ENCODE measurements around the gene UGT1A6.
"Not testable (repeated sequence)": the region's sequence is repeated elsewhere in the genome, so short reads cannot be mapped to it uniquely, and the experiment has no call there.

UGT1A6 gene

GRCh38 chr2:233686928-233687327 is 5.8 kb upstream of the UGT1A6 start:
- DNase-seq (ENCODE audit: low read depth in 2 of 2): no peak

DNA sequence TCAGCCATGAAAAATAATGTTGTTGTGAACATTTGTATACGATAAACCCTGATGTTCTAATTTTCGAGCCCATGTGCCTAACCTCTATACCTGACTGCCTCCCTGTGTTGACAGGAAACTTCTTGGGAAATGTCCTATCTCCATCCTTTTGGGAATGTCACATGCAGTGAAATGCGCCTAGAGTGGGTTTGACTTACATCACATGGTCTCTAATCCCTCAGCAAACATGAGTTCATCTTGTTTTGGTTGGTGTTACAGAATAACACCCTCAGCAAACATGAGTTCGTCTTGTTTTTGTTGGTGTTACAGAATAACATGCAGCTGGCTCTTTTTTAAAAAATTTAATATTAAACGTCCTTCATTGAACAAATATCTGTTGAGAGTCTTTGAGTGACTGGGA is 4.3 kb upstream of the UGT1A6 start:
- no peak for DNase-seq (ENCODE audit: low read depth in 2 of 2)

DNA sequence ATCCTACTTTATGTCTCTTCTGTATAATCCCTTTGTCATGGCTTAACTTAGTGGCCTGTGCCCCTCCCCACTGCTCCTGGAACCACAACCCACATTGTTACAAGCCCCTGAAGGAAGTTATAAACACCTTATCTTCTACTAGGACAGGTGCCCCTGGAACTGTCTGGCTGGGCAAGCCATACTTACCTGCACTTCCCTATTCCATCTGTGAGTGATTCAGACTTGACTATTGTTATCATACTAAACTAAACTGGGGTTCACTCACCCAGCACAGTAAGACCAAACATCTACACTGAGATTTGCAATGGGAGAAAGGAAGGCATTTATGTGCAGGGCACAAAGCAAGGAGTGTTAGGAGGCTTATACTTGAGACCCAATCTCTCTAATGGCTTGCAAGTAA is 3.7 kb upstream of the UGT1A6 start:
- no peak for DNase-seq (ENCODE audit: low read depth in 2 of 2)

GRCh38 chr2:233689501-233689900 is 3.2 kb upstream of the UGT1A6 start:
- no peak for DNase-seq (ENCODE audit: low read depth in 2 of 2)

DNA sequence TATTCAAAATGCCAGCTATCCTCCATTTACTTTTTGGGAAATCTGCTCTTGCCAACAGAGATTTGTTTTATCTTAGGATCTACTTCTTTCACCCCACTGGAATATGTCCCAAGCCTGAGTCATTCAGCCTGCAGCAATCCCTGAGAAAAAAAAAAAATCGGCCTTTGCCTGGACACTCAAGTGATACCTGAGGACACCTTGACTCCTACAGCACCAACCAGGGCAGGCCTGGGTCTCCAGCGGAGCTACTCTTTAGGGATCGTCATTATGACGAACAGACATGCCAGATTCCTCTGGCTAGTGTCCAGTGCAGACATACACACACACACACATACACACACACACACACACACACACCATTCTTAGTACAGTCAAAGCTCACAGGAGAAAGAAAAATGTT is 2.2 kb upstream of the UGT1A6 start:
- no peak for DNase-seq (ENCODE audit: low read depth in 2 of 2)

DNA sequence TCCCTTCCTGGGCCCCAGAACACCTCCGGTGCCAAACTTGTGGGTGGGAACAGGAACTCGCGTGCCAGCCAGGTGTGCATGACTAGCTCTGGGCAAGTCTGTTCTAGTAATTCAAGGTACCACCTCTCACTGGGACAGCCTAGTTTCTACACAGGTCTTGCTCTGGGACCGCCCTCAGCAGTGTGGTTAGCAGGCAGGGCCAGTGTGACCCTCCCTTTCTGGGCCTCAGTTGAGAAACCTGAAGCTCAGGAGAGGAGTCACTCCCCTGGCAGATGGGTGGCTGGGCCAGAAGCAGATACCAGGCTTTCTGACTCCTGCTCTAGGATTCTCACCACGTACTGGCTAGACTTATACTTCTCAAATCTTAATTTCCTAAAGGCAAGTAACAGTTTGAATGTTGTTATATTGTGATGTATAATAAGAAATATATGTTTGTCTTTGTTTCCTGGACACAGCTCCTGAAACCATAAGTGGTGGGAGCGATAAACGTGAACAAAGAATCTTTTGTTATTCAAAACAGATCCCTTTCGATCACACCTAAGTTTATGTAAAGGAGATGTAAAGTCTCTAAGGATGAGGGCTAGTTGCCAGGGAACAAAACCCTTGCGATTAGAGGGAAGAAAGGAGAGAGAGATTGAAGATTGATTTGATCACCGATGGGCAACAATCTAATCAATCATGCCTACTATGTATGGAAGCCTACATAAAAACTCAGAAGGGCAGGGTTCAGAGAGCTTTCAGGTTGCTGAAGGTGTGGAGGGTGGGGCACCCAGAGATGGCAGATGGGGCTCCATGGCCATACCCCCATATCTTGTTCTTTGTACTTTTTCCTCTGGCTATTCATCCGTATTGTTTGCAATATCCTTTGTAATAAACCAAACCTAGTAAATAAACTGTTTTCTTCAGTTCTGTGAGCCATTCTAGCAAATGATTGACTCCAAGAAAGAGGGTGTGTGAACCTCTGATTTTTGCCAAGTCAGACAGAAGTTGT is 952 bp upstream of the UGT1A6 start:
- DNase-seq (ENCODE audit: low read depth in 2 of 2): no peak

DNA sequence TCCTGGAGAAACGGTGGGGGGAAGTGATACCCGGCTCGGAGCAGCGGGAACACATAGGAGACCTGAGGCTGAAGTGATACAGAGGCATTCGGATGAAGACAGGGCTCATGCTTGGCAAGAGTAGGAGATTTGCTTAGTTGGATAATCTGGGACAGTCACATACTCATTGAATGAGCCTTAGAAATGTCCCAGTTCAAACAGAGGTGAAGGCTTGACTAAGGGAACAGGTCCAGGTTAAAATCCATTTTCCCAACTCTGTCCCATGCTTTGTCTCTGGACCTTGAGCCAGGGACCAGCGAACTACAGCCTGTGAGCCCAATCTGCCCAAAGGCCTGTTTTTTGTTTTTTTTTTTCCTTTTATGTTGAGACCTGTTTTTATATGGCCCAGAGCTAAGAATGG is 1.3 kb downstream of the UGT1A6 start:
- DNase-seq (ENCODE audit: low read depth in 2 of 2): no peak

DNA sequence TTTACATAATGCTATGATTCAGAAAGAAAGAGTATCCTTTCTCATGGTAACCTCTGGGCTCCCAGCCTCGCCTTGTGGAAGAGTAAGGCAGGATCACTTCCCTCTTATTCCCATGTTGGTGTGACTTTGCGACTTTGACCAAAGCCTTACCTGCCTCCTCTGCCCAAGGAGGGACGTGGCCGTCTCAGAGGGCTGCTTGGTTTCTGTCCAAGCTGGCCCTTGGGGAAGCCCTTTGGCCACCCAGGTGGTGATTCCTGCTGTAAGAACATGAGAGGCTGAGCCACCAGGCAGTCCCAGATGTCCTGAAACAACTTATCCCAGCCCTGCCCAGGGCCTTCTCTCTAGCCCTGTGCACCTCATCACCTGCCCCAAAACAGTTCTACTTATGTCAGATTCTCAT is 6.0 kb downstream of the UGT1A6 start:
- DNase-seq (ENCODE audit: low read depth in 2 of 2): no peak

- no peak for DNase-seq (ENCODE audit: low read depth in 2 of 2)
These were observed 6.8 kb downstream of the UGT1A6 start for GRCh38 chr2:233699424-233700027.

DNA sequence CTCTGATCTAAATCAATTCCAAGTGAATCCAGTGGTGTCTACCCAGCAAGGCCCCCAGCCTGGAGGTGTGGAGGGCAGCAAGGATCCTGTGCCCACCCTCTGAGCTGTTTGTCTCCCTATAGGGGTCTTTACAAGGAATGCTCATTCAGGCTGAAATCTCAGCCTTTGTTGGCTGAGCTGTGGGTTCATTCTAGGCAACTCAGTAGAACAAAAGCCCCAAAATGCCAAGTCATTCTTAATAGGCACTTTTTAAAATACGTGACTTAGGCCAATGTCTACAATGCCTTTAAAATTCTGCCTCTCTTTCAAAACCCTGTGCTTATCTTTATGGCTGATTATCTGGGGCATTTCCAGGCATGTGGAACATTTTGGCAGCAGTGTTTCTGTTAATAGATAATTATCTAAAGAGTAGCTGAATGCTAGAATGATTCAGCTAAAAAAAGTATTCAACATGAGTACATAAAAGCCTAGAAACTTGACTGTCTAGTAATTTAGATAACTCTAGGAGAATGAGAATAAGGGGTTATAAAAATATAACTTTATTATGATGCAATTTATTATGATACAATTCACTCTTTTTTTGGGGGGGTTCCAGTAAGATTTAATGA is 7.4 kb downstream of the UGT1A6 start:
- DNase-seq (ENCODE audit: low read depth in 2 of 2): no peak

GRCh38 chr2:233700842-233701241 is 8.2 kb downstream of the UGT1A6 start:
- DNase-seq (ENCODE audit: low read depth in 2 of 2): not testable (repeated sequence)

DNA sequence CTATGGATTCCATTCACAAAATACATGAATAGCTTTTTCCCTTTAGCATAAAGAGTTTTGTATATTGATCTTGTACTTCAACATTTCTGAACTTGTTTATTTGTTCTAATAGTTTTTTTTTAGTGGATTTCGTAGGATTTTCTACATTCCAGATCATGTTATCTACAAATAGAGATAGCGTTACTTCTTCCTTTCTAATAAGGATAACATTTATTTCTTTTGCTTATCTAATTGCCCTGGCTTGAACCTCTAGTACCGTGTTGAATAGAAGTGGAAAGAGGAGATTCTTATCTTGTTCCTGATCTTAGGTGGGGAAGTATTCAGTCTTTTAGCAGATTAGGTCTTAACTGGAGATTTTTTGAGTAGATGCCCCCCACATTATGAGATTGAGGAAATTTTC is 9.5 kb downstream of the UGT1A6 start:
- DNase-seq (ENCODE audit: low read depth in 2 of 2): no peak

GRCh38 chr2:233705911-233706506 is 13.3 kb downstream of the UGT1A6 start:
- DNase-seq (ENCODE audit: low read depth in 2 of 2): no peak

- no peak for DNase-seq (ENCODE audit: low read depth in 2 of 2)
These were observed 14.0 kb downstream of the UGT1A6 start for GRCh38 chr2:233706720-233707119.

- no peak for DNase-seq (ENCODE audit: low read depth in 2 of 2)
These were observed 15.4 kb downstream of the UGT1A6 start for GRCh38 chr2:233707940-233708644.

GRCh38 chr2:233708942-233709341 is 16.3 kb downstream of the UGT1A6 start:
- DNase-seq (ENCODE audit: low read depth in 2 of 2): no peak

GRCh38 chr2:233711312-233712008 is 18.8 kb downstream of the UGT1A6 start:
- DNase-seq (ENCODE audit: low read depth in 2 of 2): peak; percentile 31 to 35

- DNase-seq (ENCODE audit: low read depth in 2 of 2): no peak
These were observed 20.0 kb downstream of the UGT1A6 start, which contains the start of gene UGT1A5 for GRCh38 chr2:233712611-233713261. TSS of gene UGT1A5 (plus strand) at chr2:233712907. CDS start at chr2:233712992, 85 bp downstream.

- DNase-seq (ENCODE audit: low read depth in 2 of 2): no peak
These were observed 20.5 kb downstream of the UGT1A6 start for GRCh38 chr2:233713262-233713615.

DNA sequence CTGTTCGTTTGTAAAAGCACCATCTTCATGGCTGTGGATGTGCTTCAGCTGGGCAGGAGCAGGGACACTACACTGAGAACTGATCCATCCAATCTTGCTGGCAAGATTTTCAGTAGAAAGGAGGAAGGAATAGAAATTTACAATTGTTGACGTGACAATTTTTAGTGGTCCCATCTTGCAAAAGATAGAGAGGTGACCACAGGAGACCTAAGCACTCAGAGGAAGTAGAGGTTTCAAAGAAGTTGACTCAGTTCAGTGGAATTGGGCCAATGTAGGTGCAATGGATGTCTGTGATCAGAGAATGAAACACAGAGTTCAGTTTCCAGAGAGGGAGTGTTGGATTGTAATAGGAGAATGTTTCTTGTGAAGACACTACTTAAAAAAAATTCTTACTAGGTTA is 21.4 kb downstream of the UGT1A6 start:
- DNase-seq (ENCODE audit: low read depth in 2 of 2): no peak

DNA sequence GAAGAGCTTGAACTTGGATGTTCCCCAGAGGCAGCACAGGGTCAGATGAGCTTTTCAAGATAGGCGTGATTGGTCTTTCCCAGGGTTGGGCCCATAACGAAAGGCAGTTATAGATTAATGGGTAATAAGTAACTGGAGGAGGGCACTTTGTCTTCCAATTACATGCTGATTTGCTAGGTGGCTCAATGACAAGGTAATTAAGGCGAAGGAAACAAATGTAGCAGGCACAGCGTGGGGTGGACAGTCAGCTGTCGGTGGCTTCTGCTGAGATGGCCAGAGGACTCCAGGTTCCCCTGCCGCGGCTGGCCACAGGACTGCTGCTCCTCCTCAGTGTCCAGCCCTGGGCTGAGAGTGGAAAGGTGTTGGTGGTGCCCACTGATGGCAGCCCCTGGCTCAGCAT is 25.9 kb downstream of the UGT1A6 start, which contains the start of gene UGT1A4:
Gene UGT1A4, plus strand, starts transcription at position 185 of the 400 bp plus-strand sequence. Its CDS starts 85 bp downstream, at position 270.
- no peak for DNase-seq (ENCODE audit: low read depth in 2 of 2)

Measured in stimulated activated CD8-positive, alpha-beta memory T cell treated with anti-CD3 and anti-CD28 coated beads, Interleukin-15, amount 100 ng/mL, for 4 hours (primary cell).